H9 (cell line): ENCODE data around the gene ATP8A1. TPM values are rescaled to one million over a fixed set of nuclear protein-coding genes. Genes with fewer than 3 reads are reported as not detected.

Source experiments
- DNase-seq: peaks from one replicate; pipeline ENCODE4 v3.0.0-alpha.2; 2017
- H2AFZ ChIP-seq: one replicate; pipeline ENCODE4 v1.6.1; 2013; ENCODE audit warnings: mild to moderate bottlenecking, low read length, control low read depth, moderate library complexity
- H2AK5ac ChIP-seq: 2 replicates; pipeline ENCODE4 v1.6.1; 2013; ENCODE audit warnings: low read length, control low read depth, mixed read lengths; ENCODE audit not compliant: insufficient read length
- H2BK120ac ChIP-seq: one replicate; pipeline ENCODE4 v1.6.1; 2013; ENCODE audit warnings: low read depth, mild to moderate bottlenecking, low read length, control low read depth, inconsistent platforms; ENCODE audit not compliant: poor library complexity, severe bottlenecking
- H2BK12ac ChIP-seq: 2 replicates; pipeline ENCODE4 v1.6.1; 2013; ENCODE audit warnings: low read length, control low read depth, mixed read lengths, low read depth; ENCODE audit not compliant: insufficient read length
- H2BK15ac ChIP-seq: 2 replicates; pipeline ENCODE4 v1.6.1; 2013; ENCODE audit warnings: low read depth, low read length, control low read depth
- H2BK20ac ChIP-seq: one replicate; pipeline ENCODE4 v1.6.1; 2013; ENCODE audit warnings: low read depth, mild to moderate bottlenecking, low read length, control low read depth, inconsistent platforms; ENCODE audit not compliant: poor library complexity, severe bottlenecking
- H2BK5ac ChIP-seq: 2 replicates; pipeline ENCODE4 v1.6.1; 2013; ENCODE audit warnings: low read length, control low read depth, mixed read lengths; ENCODE audit not compliant: insufficient read length
- H3K14ac ChIP-seq: 2 replicates; pipeline ENCODE4 v1.6.1; 2013; ENCODE audit warnings: low read length, control low read depth; ENCODE audit not compliant: insufficient read depth
- H3K18ac ChIP-seq: 2 replicates; pipeline ENCODE4 v1.6.1; 2013; ENCODE audit warnings: low read depth, mild to moderate bottlenecking, mixed read lengths, low read length, control low read depth; ENCODE audit not compliant: insufficient read length
- H3K23ac ChIP-seq: 2 replicates; pipeline ENCODE4 v1.6.1; 2013; ENCODE audit warnings: low read length, control low read depth, mixed read lengths, low read depth; ENCODE audit not compliant: insufficient read length
- H3K23me2 ChIP-seq: 2 replicates; pipeline ENCODE4 v1.6.1; 2013; ENCODE audit warnings: low read depth, mild to moderate bottlenecking, mixed read lengths, low read length, control low read depth; ENCODE audit not compliant: insufficient read length, poor library complexity, severe bottlenecking
- H3K27ac ChIP-seq: 2 replicates; pipeline ENCODE4 v1.5.1; 2013; ENCODE audit warnings: low read length, control low read depth, mixed read lengths, low read depth; ENCODE audit not compliant: insufficient read length
- H3K27me3 ChIP-seq: 2 replicates; pipeline ENCODE4 v1.6.1; 2013; ENCODE audit warnings: low read length, control low read depth, inconsistent platforms; ENCODE audit not compliant: insufficient read depth
- H3K4ac ChIP-seq: 2 replicates; pipeline ENCODE4 v1.6.1; 2013; ENCODE audit warnings: low read depth, mild to moderate bottlenecking, control low read depth, inconsistent platforms, low read length, moderate library complexity
- H3K4me1 ChIP-seq: 2 replicates; pipeline ENCODE4 v1.6.1; 2013; ENCODE audit warnings: low read length, control low read depth, inconsistent platforms; ENCODE audit not compliant: insufficient read depth
- H3K4me2 ChIP-seq: 2 replicates; pipeline ENCODE4 v1.6.1; 2013; ENCODE audit warnings: low read length, control low read depth, mixed read lengths; ENCODE audit not compliant: insufficient read length, insufficient read depth
- H3K56ac ChIP-seq: 2 replicates; pipeline ENCODE4 v1.6.1; 2013; ENCODE audit warnings: low read depth, mild to moderate bottlenecking, mixed read lengths, low read length, control low read depth; ENCODE audit not compliant: insufficient read length
- H3K79me1 ChIP-seq: 2 replicates; pipeline ENCODE4 v1.6.1; 2013; ENCODE audit warnings: low read depth, mild to moderate bottlenecking, moderate library complexity, low read length, control low read depth, inconsistent platforms; ENCODE audit not compliant: insufficient read depth, poor library complexity, severe bottlenecking
- H3K79me2 ChIP-seq: 2 replicates; pipeline ENCODE4 v1.6.1; 2013; ENCODE audit warnings: low read length, control low read depth, inconsistent platforms; ENCODE audit not compliant: insufficient read depth
- H3K9ac ChIP-seq: 2 replicates; pipeline ENCODE4 v1.6.1; 2013; ENCODE audit warnings: low read length, control low read depth, mixed read lengths; ENCODE audit not compliant: insufficient read length; ENCODE audit errors: extremely low read depth
- H3K9me3 ChIP-seq: one replicate; pipeline ENCODE4 v1.6.1; 2013; ENCODE audit warnings: low read depth, low read length, inconsistent platforms; ENCODE audit not compliant: control insufficient read depth
- H3T11ph ChIP-seq: one replicate; pipeline ENCODE4 v1.6.1; 2013; ENCODE audit warnings: mild to moderate bottlenecking, low read length, control low read depth, inconsistent platforms
- H4K20me1 ChIP-seq: one replicate; pipeline ENCODE4 v1.6.1; 2013; ENCODE audit not compliant: control insufficient read depth, insufficient read length, insufficient read depth
- H4K5ac ChIP-seq: 2 replicates; pipeline ENCODE4 v1.6.1; 2013; ENCODE audit warnings: low read depth, mild to moderate bottlenecking, mixed read lengths, low read length, control low read depth; ENCODE audit not compliant: insufficient read length
- H4K8ac ChIP-seq: replicated peaks from 2 replicates; pipeline ENCODE4 v1.6.1; 2013; ENCODE audit warnings: low read length, control low read depth, mixed read lengths, low read depth; ENCODE audit not compliant: insufficient read length
- H4K91ac ChIP-seq: 2 replicates; pipeline ENCODE4 v1.6.1; 2013; ENCODE audit warnings: low read depth, mild to moderate bottlenecking, moderate library complexity, mixed read lengths, low read length, control low read depth; ENCODE audit not compliant: insufficient read length
- H3K27ac Mint-ChIP-seq, 3 experiments: 2 replicates in 2 of 3; 3 replicates in 1 of 3; pipeline ENCODE4 v1.8.0; 2020 to 2021; ENCODE audit warnings: mixed read lengths in 3 of 3, mild to moderate bottlenecking in 1 of 3, moderate library complexity in 1 of 3
- H3K27me3 Mint-ChIP-seq: 2 replicates; pipeline ENCODE4 v1.8.0; 2021; ENCODE audit warnings: low read depth, mild to moderate bottlenecking, moderate library complexity, mixed read lengths
- H3K36me3 Mint-ChIP-seq, 3 experiments: 2 replicates in 2 of 3; 3 replicates in 1 of 3; pipeline ENCODE4 v1.8.0; 2020 to 2021; ENCODE audit warnings: low read depth in 3 of 3, mixed read lengths in 3 of 3; ENCODE audit not compliant: insufficient read depth in 1 of 3
- H3K4me1 Mint-ChIP-seq, 2 experiments: 2 replicates each; pipeline ENCODE4 v1.8.0; 2020; ENCODE audit warnings: mixed read lengths in 2 of 2
- H3K4me3 Mint-ChIP-seq, 2 experiments: 2 replicates in 1 of 2; 3 replicates in 1 of 2; pipeline ENCODE4 v1.8.0; 2020 to 2021; ENCODE audit warnings: mild to moderate bottlenecking in 2 of 2, mixed read lengths in 2 of 2, moderate library complexity in 1 of 2
- H3K9me3 Mint-ChIP-seq, 2 experiments: 2 replicates in 1 of 2; 3 replicates in 1 of 2; pipeline ENCODE4 v1.8.0; 2020; ENCODE audit warnings: mild to moderate bottlenecking in 2 of 2, mixed read lengths in 2 of 2, moderate library complexity in 1 of 2
- CTCF ChIP-seq: fragments of 200-600 bp; sonication (generic); conservative IDR thresholded peaks from 3 replicates; pipeline ENCODE4 v1.8.0; 2021; ENCODE audit warnings: antibody characterized with exemption, mild to moderate bottlenecking
- WGBS: extraction: QIAGEN DNeasy Blood & Tissue Kit; methylation state at CpG from one replicate; pipeline ENCODE4 v1.1.7; 2013; ENCODE audit warnings: missing lambda C conversion rate, low lambda C conversion rate, mixed read lengths; ENCODE audit not compliant: insufficient read length; ENCODE audit errors: extremely low coverage; 5-methylcytosine and 5-hydroxymethylcytosine counted together
- total RNA-seq: library from RNA; stranded (reverse); gene quantifications from 2 replicates; pipeline ENCODE4 v1.2.1, GENCODE V29; 2021

ATP8A1 gene
- total RNA-seq, 1 experiment from 2014 or later, result 5.1 TPM

DNA sequence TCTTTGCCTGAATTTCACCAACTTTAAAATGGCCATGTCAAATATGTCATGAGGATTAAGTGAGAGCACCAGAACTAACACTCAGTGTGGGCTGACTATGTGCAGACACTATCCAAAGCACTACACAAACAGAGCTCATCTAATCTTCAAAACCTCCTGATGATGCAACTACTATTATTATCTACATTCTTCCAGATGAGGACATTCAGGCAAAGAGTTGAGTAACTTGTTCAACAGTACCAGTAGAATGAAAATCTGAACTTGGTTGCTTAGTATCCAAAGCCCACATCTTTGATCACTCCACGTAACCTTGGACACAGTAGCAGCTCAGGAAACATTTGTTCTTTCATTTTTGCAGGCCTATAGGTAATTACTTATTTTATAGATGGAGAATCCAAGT is 90.1 kb downstream of the ATP8A1 start:
- H3K4me2 ChIP-seq, result no peak overlapping the region
- no peak overlapping the region for H3K9ac ChIP-seq
- Mint-ChIP-seq H3K27me3 (no peaks in the 10 kb centered on the region), H3K4me1 (no peaks in the 10 kb centered on the region), H3K27ac (no peak overlapping the region), H3K9me3 (peaks cover 0 to 2% of the 10 kb centered on the region in 2 experiments; a peak in 2 of 5 replicates), H3K36me3 (peaks cover 14 to 21% (median 16%) of the 10 kb centered on the region in 3 experiments; a peak in 6 of 7 replicates), H3K4me3 (no peak overlapping the region)
- H4K8ac ChIP-seq, result no peak overlapping the region
- no peaks in the 10 kb centered on the region for H3K23me2 ChIP-seq
- H2BK20ac ChIP-seq, result no peak overlapping the region
- whole genome bisulfite sequencing, result no CpG with 5 or more reads among the region's 1 CpG
- H2BK12ac ChIP-seq, result no peak overlapping the region
- no peak overlapping the region for H3T11ph ChIP-seq
- no peak overlapping the region for H3K56ac ChIP-seq
- H3K79me1 ChIP-seq, result no peaks in the 10 kb centered on the region
- no peak overlapping the region for H3K14ac ChIP-seq
- H3K23ac ChIP-seq, result no peak overlapping the region
- no peak overlapping the region for H2BK5ac ChIP-seq
- TF ChIP-seq CTCF, result no peak
- no peaks in the 10 kb centered on the region for H3K27me3 ChIP-seq
- no peak overlapping the region for H3K18ac ChIP-seq
- DNase-seq, result no peak
- H3K4me1 ChIP-seq, result no peaks in the 10 kb centered on the region
- no peak overlapping the region for H3K27ac ChIP-seq
- H3K9me3 ChIP-seq, result no peaks in the 10 kb centered on the region
- H2AK5ac ChIP-seq, result no peak overlapping the region
- H4K91ac ChIP-seq, result no peak overlapping the region
- H3K4ac ChIP-seq, result no peak overlapping the region
- H2BK15ac ChIP-seq, result no peak overlapping the region
- no peaks in the 10 kb centered on the region for H4K20me1 ChIP-seq
- H3K79me2 ChIP-seq, result no peaks in the 10 kb centered on the region
- H2AFZ ChIP-seq, result no peak overlapping the region
- H4K5ac ChIP-seq, result no peak overlapping the region
- no peak overlapping the region for H2BK120ac ChIP-seq
